Measurements from ENCODE around the gene CRYM. TPM values are rescaled to one million over a fixed set of nuclear protein-coding genes. Genes with fewer than 3 reads are reported as not detected.

CRYM gene
- total RNA-seq, 1 donor = 2.8 TPM

- DNase-seq (ENCODE audit: low read depth) = peak; percentile 59
- H3K4me3 ChIP-seq (ENCODE audit: low read depth, low read length) = no peak overlapping the region
- TF ChIP-seq CTCF (IDR thresholded peaks at IDR 0.05; ENCODE audit: insufficient read depth, low read length) = no peak
These were observed 13.5 kb downstream of the CRYM start for GRCh38 chr16:21264571-21265036.

GRCh38 chr16:21263640-21264570 lies 14.2 kb downstream of the CRYM start:
- H3K4me3 ChIP-seq (ENCODE audit: low read depth, low read length) = no peak overlapping the region
- no peak for TF ChIP-seq CTCF (IDR thresholded peaks at IDR 0.05; ENCODE audit: insufficient read depth, low read length)
- DNase-seq (ENCODE audit: low read depth) = peak; percentile 58

DNA sequence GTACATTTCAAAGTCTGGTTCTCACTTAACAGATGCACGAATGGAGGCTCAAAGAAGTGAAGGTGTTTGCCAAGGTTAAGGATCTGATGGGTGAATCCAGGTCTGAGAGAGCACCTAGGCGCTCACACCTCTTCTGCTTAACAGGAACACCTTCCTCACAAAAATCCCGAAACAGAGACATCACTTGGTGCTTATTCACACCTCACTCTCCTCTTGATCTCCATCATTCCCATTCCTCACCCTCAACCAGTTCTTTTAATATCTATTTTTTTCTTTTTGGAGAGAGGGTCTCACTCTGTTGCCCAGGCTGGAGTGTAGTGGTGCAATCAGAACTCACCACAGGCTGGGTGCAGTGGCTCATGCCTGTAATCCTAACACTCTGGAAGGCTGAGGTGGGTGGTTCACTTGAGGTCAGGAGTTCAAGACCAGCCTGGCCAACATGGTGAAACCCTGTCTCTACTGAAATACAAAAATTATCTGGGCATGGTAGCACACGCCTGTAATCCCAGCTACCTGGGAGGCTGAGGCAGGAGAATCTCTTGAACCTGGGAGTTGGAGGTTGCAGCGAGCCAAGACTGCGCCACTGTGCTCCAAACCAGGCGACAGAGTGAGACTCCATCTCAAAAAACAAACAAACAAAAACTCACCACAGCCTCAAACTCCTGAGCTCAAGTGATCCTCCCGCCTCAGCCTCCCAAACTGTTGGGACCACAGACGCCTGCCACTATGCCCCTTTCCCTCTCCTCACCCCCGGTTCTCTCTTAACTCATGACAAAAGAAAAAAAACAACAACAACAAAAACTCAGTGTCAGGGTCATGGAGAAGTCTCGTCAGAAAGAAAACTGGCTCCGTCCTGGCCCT lies 15.1 kb downstream of the CRYM start:
- no peak for DNase-seq (ENCODE audit: low read depth)
- no peak for TF ChIP-seq CTCF (IDR thresholded peaks at IDR 0.05; ENCODE audit: insufficient read depth, low read length)
- no peak overlapping the region for H3K4me3 ChIP-seq (ENCODE audit: low read depth, low read length)

- H3K4me3 ChIP-seq (ENCODE audit: low read depth, low read length) = no peak overlapping the region
- no peak for TF ChIP-seq CTCF (IDR thresholded peaks at IDR 0.05; ENCODE audit: insufficient read depth, low read length)
- DNase-seq (ENCODE audit: low read depth) = peak; percentile 97
These were observed 17.0 kb downstream of the CRYM start for GRCh38 chr16:21260870-21261791.

DNA sequence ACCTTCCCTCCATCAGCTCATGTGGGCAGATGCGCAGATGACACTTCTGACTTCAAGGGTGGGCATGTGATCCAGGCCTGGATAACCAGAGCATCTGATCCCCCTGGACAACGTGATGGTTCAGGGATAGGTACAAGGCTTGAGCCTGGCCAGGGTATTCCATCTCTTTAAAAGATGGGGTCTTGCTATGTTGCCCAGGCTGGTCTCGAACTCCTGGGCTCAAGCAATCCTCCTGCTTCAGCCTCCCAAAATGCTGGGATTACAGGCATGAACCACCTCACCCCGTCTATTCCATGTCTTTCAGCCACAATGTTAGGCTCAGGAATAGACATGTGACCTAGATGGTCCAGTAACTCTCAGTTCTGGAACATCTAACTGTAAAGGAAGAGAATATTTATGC lies 20.8 kb downstream of the CRYM start:
- TF ChIP-seq CTCF (IDR thresholded peaks at IDR 0.05; ENCODE audit: insufficient read depth, low read length) = no peak
- DNase-seq (ENCODE audit: low read depth) = no peak
- no peak overlapping the region for H3K4me3 ChIP-seq (ENCODE audit: low read depth, low read length)

DNA sequence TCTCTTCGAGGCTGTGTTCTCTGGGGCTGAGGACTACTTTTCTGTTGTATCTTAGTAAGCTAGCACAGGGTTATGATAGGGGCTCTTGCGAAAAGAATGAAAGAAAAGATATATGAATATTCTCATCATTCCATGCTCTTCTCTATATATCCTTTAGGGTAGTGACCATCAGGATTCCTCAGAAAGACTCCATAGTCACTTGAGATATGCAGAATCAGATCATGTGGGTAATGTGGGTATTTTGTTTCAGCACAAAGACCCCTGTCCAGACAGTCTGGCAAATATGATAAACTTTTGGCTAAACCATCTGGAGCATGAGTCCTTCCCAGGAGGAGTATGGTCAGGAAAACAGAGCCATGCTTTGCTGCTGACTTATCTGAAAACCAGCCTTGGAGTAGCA lies 21.5 kb downstream of the CRYM start:
- DNase-seq (ENCODE audit: low read depth) = no peak

More for the DNA sequence above, 21.5 kb downstream of the CRYM start:
- no peak overlapping the region for H3K4me3 ChIP-seq (ENCODE audit: low read depth, low read length)
- TF ChIP-seq CTCF (IDR thresholded peaks at IDR 0.05; ENCODE audit: insufficient read depth, low read length) = no peak
